Measurements from ENCODE around the gene TAS2R60. TPM values are rescaled to one million over a fixed set of nuclear protein-coding genes. Genes with fewer than 3 reads are reported as not detected.

TAS2R60 gene
- total and polyA plus RNA-seq, 2 of the 8 experiments (the other 6 are each of a cell fraction or from before 2014, with no cell fraction given): 0.15 to 0.32 TPM

GRCh38 chr7:143413123-143413522, 30.1 kb upstream of the TAS2R60 start:
- Histone ChIP-seq H3K36me3 (ENCODE audit: control insufficient read depth in 2 of 4, insufficient read depth in 4 of 4, low read length in 3 of 4) (no peaks in the 10 kb centered on the region), H2AFZ (ENCODE audit: low read length) (no peak overlapping the region), H2BK20ac (ENCODE audit: low read length) (peak overlapping the region; percentile 86; the same call in 1 of the 2 replicates), H2BK120ac (replicated peaks; ENCODE audit: low read depth, low read length) (peak overlapping the region; percentile 69), H3K4me1 (replicated peaks in 1 of 4; ENCODE audit: control insufficient read depth in 3 of 4, insufficient read depth in 4 of 4, low read length in 3 of 4) (peaks cover 6 to 15% (median 14%) of the 10 kb centered on the region in 4 experiments), H4K91ac (replicated peaks; ENCODE audit: insufficient read length, low read length) (peak overlapping the region; percentile 54), H2BK12ac (ENCODE audit: low read depth, low read length) (peak overlapping the region; percentile 92; the same call in 1 of the 2 replicates), H3K27ac (ENCODE audit: low read depth, low read length) (no peak overlapping the region), H3K56ac (replicated peaks; ENCODE audit: insufficient read length, low read depth, low read length) (peak overlapping the region; percentile 4), H3K14ac (ENCODE audit: insufficient read length) (no peak overlapping the region), H4K5ac (ENCODE audit: insufficient read length, low read depth, low read length) (no peak overlapping the region), H2BK15ac (ENCODE audit: low read length) (no peak overlapping the region), H3K4me2 (ENCODE audit: insufficient read depth in 1 of 2, low read depth in 2 of 2, low read length in 2 of 2) (no peak overlapping the region), H4K8ac (ENCODE audit: extremely low read depth, insufficient read depth, low read length) (no peak overlapping the region), H3K9me3 (ENCODE audit: insufficient read depth in 2 of 2, low read depth in 1 of 2, low read length in 1 of 2) (no peaks in the 10 kb centered on the region), H2AK5ac (ENCODE audit: low read depth, low read length) (no peak overlapping the region; the same call in 1 of the 2 replicates), H3K9ac (replicated peaks in 1 of 4; ENCODE audit: extremely low read depth in 1 of 4, low read depth in 3 of 4, low read length in 3 of 4) (no peak overlapping the region), H3K23ac (ENCODE audit: insufficient read length) (no peak overlapping the region), H3K79me1 (ENCODE audit: low read depth, low read length) (peaks cover 2% of the 10 kb centered on the region), H3K27me3 (replicated peaks in 1 of 4; ENCODE audit: control insufficient read depth in 3 of 4, extremely low read depth in 1 of 4, insufficient read depth in 3 of 4, low read length in 3 of 4) (no peaks in the 10 kb centered on the region), H3K4me3 (ENCODE audit: extremely low read depth in 1 of 4, insufficient read depth in 2 of 4, low read depth in 3 of 4, low read length in 4 of 4) (no peak overlapping the region), H4K20me1 (replicated peaks in 1 of 2; ENCODE audit: control insufficient read depth in 1 of 2, insufficient read depth in 2 of 2, low read length in 2 of 2) (no peaks in the 10 kb centered on the region), H3K23me2 (ENCODE audit: low read depth, low read length) (peaks cover under 1% of the 10 kb centered on the region), H2BK5ac (ENCODE audit: low read depth, low read length) (peak overlapping the region; percentile 77; the same call in 1 of the 2 replicates), H3K79me2 (ENCODE audit: control insufficient read depth in 1 of 2, insufficient read depth in 2 of 2, low read length in 2 of 2) (peaks cover 0 to 3% of the 10 kb centered on the region in 2 experiments; a peak in 3 of 4 replicates), H3K4ac (replicated peaks; ENCODE audit: insufficient read length, low read depth, low read length) (peak overlapping the region; percentile 55), H3K18ac (ENCODE audit: extremely low read depth, low read length) (0 out of 2 replicates have a peak overlapping the region, but pooled peaks have one; percentile 56)
- WGBS, 2 experiments (ENCODE audit: extremely low coverage in 1 of 2, insufficient coverage in 1 of 2, insufficient read length in 1 of 2, insufficient replicate concordance in 2 of 2, low coverage in 1 of 2, low lambda C conversion rate in 2 of 2, missing lambda C conversion rate in 1 of 2): 85% methylated on average over 8 of the region's 8 CpGs; no CpG with 5 or more reads in 1 of the 2 experiments
- CTCF ChIA-PET (ENCODE audit: partially characterized antibody): interaction anchor here (1.0 to 13.5 kb wide), 2 partner anchors 10 to 19 kb away, joined by 4 to 242 read pairs; no protein-coding TSS in a partner anchor
- TF ChIP-seq CTCF (IDR thresholded peaks at IDR 0.05; ENCODE audit: control extremely low read depth in 1 of 3, insufficient read depth in 1 of 3, low read depth in 1 of 3, low read length in 3 of 3): no peak
- no peak for TF ChIP-seq TBP (IDR thresholded peaks at IDR 0.05; ENCODE audit: low read depth, low read length)
- TF ChIP-seq CREB1 (IDR thresholded peaks at IDR 0.05): no peak
- no peak for FAIRE-seq
- POLR2A ChIA-PET (ENCODE audit: partially characterized antibody): no interaction called here
- DNase-seq (ENCODE audit: low read depth in 1 of 2, low spot score in 2 of 2): no peak
